Bronchial smooth muscle cell (primary cell): ENCODE measurements around the gene TMEM243. TPM values are rescaled to one million over a fixed set of nuclear protein-coding genes. Genes with fewer than 3 reads are reported as not detected.

Experiments
- total RNA-seq: library from RNA; depleted of rRNA; stranded (reverse); fragments of >200 nt; gene quantifications from 2 replicates; pipeline ENCODE4 v1.2.1, GENCODE V29; 2014

TMEM243 gene, protein sequence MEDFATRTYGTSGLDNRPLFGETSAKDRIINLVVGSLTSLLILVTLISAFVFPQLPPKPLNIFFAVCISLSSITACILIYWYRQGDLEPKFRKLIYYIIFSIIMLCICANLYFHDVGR
- 33.1 and 33.8 TPM in 2 replicates for total RNA-seq

DNA sequence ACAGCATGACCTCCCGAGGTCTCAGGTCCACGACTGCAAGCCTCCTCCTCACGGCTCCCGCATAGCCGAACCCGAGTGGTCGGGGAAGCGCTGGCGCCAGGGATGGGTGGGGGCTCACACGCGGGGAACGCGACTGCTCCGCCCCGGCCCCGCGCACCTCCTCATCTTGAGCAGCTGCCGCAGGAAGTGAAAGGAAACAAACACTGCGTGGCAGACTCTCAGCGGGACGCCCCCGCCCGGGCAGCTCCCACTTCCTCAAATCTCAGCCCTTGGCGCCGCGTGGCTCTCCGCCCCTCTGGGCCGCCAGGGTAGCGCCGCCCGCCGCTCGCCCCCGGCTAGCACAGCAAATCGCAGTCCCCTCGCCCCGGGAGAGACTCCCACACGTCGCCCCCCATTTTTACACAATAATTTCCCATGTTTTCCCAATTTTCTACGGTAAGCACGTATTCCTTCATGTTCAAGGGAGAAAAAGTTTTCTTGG, at the start of gene TMEM243:
TMEM243 (minus strand) TSS at position 188 of the 481 bp plus-strand sequence. CDS start 229 bp downstream, outside the sequence.

DNA sequence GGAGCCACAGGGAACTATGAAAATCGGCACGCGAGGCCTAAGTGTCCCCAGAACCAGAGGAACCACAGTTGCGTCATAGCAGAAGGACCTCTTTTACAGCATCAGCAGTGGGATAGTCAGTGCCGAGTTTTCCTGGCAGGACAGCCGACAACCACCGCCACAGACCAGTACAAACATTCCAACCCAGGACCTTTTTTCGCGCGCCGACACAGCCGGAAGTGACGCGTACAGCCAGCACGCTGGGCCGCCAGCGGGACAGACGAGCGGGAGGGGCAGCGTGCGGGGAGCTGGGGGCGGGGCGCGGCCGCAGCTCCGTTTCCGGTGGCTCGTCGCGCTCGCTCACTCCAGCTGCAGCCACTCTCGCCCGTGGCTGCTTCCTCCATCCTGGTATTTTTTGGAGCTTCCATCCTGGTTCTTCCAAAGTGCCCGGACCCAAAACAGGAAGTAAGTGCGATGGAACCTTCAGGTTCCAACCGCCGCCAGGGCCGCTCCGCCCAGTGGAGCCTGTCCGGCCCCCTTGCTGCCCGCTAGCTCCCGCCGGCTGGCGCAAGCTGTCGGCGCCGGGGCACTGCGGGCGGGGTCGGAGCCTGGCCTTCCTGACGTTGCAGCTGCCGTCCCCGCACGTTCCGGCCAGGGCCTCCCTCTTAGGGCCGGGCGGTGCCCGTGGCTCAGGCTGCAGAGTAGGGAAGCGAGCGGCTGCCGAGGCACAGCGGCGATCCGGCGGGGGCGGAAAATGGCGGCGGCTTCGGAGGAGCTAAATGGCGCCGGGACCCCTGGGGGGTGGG, 67.2 kb downstream of the TMEM243 start, which contains the start of gene DMTF1:
DMTF1 (plus strand) TSS at position 342 of the 785 bp plus-strand sequence. CDS start 12,489 bp downstream, outside the sequence.

Other genes with a start within 250 kb of the TMEM243 start
- 0.26 and 2.2 TPM in 2 replicates for gene ELAPOR2, start 160.1 kb downstream of the TMEM243 start, total RNA-seq
- 40.8 and 68.6 TPM in 2 replicates for gene DMTF1, start 67.3 kb downstream of the TMEM243 start, total RNA-seq
- gene CROT, start 125.9 kb upstream of the TMEM243 start, total RNA-seq = 15.3 and 25.2 TPM in 2 replicates